Measurements from ENCODE around the gene CIZ1.
A peak's percentile ranks its signal among the peaks of the same experiment; 100 is the strongest.

Gene CIZ1

GRCh38 chr9:128124873-128125579 is 66.3 kb downstream of the CIZ1 start:
- no peak for DNase-seq (ENCODE audit: low read depth in 3 of 3)

- DNase-seq (ENCODE audit: low read depth in 3 of 3): no peak
These were observed 66.9 kb downstream of the CIZ1 start for GRCh38 chr9:128124451-128124850.

- no peak for DNase-seq (ENCODE audit: low read depth in 3 of 3)
These were observed 67.8 kb downstream of the CIZ1 start for GRCh38 chr9:128123451-128124080.

- no peak for DNase-seq (ENCODE audit: low read depth in 3 of 3)
These were observed 68.6 kb downstream of the CIZ1 start for GRCh38 chr9:128122809-128123175.

GRCh38 chr9:128121924-128122808 is 69.2 kb downstream of the CIZ1 start:
- DNase-seq (ENCODE audit: low read depth in 3 of 3): no peak

- DNase-seq (ENCODE audit: low read depth in 3 of 3): no peak
These were observed 69.9 kb downstream of the CIZ1 start for GRCh38 chr9:128121466-128121810.

- DNase-seq (ENCODE audit: low read depth in 3 of 3): no peak
These were observed 70.5 kb downstream of the CIZ1 start for GRCh38 chr9:128120741-128121465.

GRCh38 chr9:128120061-128120740 is 71.2 kb downstream of the CIZ1 start:
- DNase-seq (ENCODE audit: low read depth in 3 of 3): no peak

GRCh38 chr9:128118971-128119665 is 72.3 kb downstream of the CIZ1 start:
- DNase-seq (ENCODE audit: low read depth in 3 of 3): no peak

GRCh38 chr9:128118472-128118857 is 72.9 kb downstream of the CIZ1 start:
- no peak for DNase-seq (ENCODE audit: low read depth in 3 of 3)

- DNase-seq (ENCODE audit: low read depth in 3 of 3): peak; percentile 87 to 99 (median 97)
These were observed 73.5 kb downstream of the CIZ1 start for GRCh38 chr9:128117613-128118471.

- no peak for DNase-seq (ENCODE audit: low read depth in 3 of 3)
These were observed 75.0 kb downstream of the CIZ1 start for GRCh38 chr9:128116104-128117083.
